ENCODE results near the gene FBXW5. TPM values are rescaled to one million over a fixed set of nuclear protein-coding genes. Genes with fewer than 3 reads are reported as not detected.

FBXW5 gene
- total and polyA plus RNA-seq, 9 of the 15 experiments (the other 6 are each of a cell fraction or from before 2014, with no cell fraction given), result 0.21 to 128 (median 37.0) TPM

DNA sequence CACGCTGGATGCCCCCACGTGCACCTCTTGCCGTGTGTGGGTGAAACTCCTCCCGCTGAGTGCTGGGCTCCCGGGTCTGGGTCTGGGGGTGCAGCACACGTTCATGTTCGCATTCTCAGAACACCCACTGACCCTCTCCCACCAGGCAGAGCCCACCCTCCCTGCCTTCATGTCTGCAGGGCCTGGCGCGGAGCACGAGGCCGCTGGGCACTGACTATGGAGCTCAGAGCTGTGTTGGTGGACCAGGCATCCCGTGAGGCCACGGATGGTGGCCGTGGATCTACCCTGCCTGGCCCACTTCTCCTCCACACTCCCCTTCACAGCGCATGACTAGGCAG lies 16.4 kb upstream of the FBXW5 start:
- ChIA-PET CTCF (ENCODE audit: low intra/inter-chr PET ratio) (interaction anchor here (0.6 kb wide), 1 partner anchor 85 kb away, joined by 3 read pairs; the partner anchor contains the start of gene NPDC1), POLR2A (interaction anchor here (1.1 kb wide), 1 partner anchor 9 kb away, joined by 3 read pairs; no protein-coding TSS in a partner anchor)
- Histone ChIP-seq H3K79me2 (ENCODE audit: control insufficient read depth, insufficient read depth, low read length) (no peaks in the 10 kb centered on the region), H3K36me3 (ENCODE audit: control insufficient read depth, insufficient read depth, low read length) (no peaks in the 10 kb centered on the region), H3K9me1 (ENCODE audit: control insufficient read depth, insufficient read depth, low read length) (no peaks in the 10 kb centered on the region), H3K4me2 (ENCODE audit: insufficient read depth, low read length) (no peak overlapping the region), H3K27ac (ENCODE audit: extremely low read depth, low read depth, low read length) (no peak overlapping the region), H4K20me1 (replicated peaks; ENCODE audit: control insufficient read depth, insufficient read depth, low read length) (no peaks in the 10 kb centered on the region), H2AFZ (ENCODE audit: low read depth, low read length) (no peak overlapping the region), H3K9me3 (replicated peaks; ENCODE audit: control insufficient read depth, insufficient read depth, low read depth, low read length) (no peaks in the 10 kb centered on the region), H3K9ac (ENCODE audit: insufficient read depth in 1 of 2, low read depth in 2 of 2, low read length in 2 of 2) (peak overlapping the region in 1 of 2 experiments; percentile 74; a peak in 1 of 4 replicates), H3K4me3 (no peak overlapping the region), H3K27me3 (ENCODE audit: control insufficient read depth in 2 of 2, insufficient read depth in 2 of 2, low read length in 2 of 2) (no peaks in the 10 kb centered on the region), H3K4me1 (replicated peaks in 1 of 2; ENCODE audit: control insufficient read depth in 2 of 2, insufficient read depth in 2 of 2, low read length in 2 of 2) (peaks cover 22 to 74% of the 10 kb centered on the region in 2 experiments; a peak in 4 of 5 replicates)
- FAIRE-seq (no peak), DNase-seq (ENCODE audit: extremely low read depth in 1 of 4, low spot score in 3 of 4) (no peak), ATAC-seq (no peak)
- BruUV-seq (replicated peaks), result no TSS peak
- TF ChIP-seq FOXP1 (CRISPR knock-in tag; IDR thresholded peaks at IDR 0.05) (no peak), SUPT5H (IDR thresholded peaks at IDR 0.05) (no peak), ARHGAP35 (IDR thresholded peaks at IDR 0.05; ENCODE audit: partially characterized antibody) (no peak), HNRNPH1 (optimal IDR thresholded peaks at IDR 0.05; ENCODE audit: low read depth, low read length) (no peak), NCOA6 (IDR thresholded peaks at IDR 0.05) (no peak), BCL6 (CRISPR knock-in tag; IDR thresholded peaks at IDR 0.05) (no peak), ZNF395 (CRISPR knock-in tag; IDR thresholded peaks at IDR 0.05) (no peak), RAD21 (CRISPR knock-in tag; conservative IDR thresholded peaks at IDR 0.05 in 1 of 2, IDR thresholded peaks at IDR 0.05 in 1 of 2) (no peak), GABPB2 (CRISPR knock-in tag; conservative IDR thresholded peaks at IDR 0.05) (no peak)
- TF ChIP-seq, protein P1, sequence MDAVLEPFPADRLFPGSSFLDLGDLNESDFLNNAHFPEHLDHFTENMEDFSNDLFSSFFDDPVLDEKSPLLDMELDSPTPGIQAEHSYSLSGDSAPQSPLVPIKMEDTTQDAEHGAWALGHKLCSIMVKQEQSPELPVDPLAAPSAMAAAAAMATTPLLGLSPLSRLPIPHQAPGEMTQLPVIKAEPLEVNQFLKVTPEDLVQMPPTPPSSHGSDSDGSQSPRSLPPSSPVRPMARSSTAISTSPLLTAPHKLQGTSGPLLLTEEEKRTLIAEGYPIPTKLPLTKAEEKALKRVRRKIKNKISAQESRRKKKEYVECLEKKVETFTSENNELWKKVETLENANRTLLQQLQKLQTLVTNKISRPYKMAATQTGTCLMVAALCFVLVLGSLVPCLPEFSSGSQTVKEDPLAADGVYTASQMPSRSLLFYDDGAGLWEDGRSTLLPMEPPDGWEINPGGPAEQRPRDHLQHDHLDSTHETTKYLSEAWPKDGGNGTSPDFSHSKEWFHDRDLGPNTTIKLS (IDR thresholded peaks at IDR 0.05; ENCODE audit: borderline replicate concordance, low read depth), result no peak
- in situ Hi-C loops (cut with MboI) (no loop called here), intact Hi-C loops (cut with micrococcal nuclease) (no loop called here)
- WGBS (ENCODE audit: insufficient coverage, low coverage, missing lambda C conversion rate), result 66% methylated on average over 14 of the region's 15 CpGs

All from K562 (cell line).